Measurements from ENCODE around the gene MORN2.

MORN2 gene

GRCh38 chr2:38892819-38893218 lies 17.0 kb downstream of the MORN2 start:
- no peak for DNase-seq

GRCh38 chr2:38898256-38898655 lies 22.5 kb downstream of the MORN2 start:
- no peak for DNase-seq

- no peak for DNase-seq
Observed at GRCh38 chr2:38900726-38901125, 24.9 kb downstream of the MORN2 start.

- no peak for DNase-seq
Observed at GRCh38 chr2:38905251-38905650, 29.5 kb downstream of the MORN2 start.

- no peak for DNase-seq
Observed at GRCh38 chr2:38907242-38907641, 31.5 kb downstream of the MORN2 start.

- DNase-seq, result no peak
Observed at GRCh38 chr2:38907743-38908562, 32.2 kb downstream of the MORN2 start.

- no peak for DNase-seq
Observed at GRCh38 chr2:38909872-38910271, 34.1 kb downstream of the MORN2 start.

- DNase-seq, result no peak
Observed at GRCh38 chr2:38911191-38911590, 35.4 kb downstream of the MORN2 start.

GRCh38 chr2:38912619-38913018 lies 36.8 kb downstream of the MORN2 start:
- DNase-seq, result no peak

- DNase-seq, result no peak
Observed at GRCh38 chr2:38922389-38922788, 46.6 kb downstream of the MORN2 start.

- DNase-seq, result no peak
Observed at GRCh38 chr2:38922902-38923301, 47.1 kb downstream of the MORN2 start.

- no peak for DNase-seq
Observed at GRCh38 chr2:38925982-38926381, 50.2 kb downstream of the MORN2 start.

GRCh38 chr2:38930600-38930999 lies 54.8 kb downstream of the MORN2 start:
- no peak for DNase-seq
